Neural crest cell (in vitro differentiated cells): ENCODE measurements around the gene CALN1. TPM values are rescaled to one million over a fixed set of nuclear protein-coding genes. Genes with fewer than 3 reads are reported as not detected.
"Not testable (repeated sequence)": the region's sequence is repeated elsewhere in the genome, so short reads cannot be mapped to it uniquely, and the experiment has no call there.

ENCODE experiments used
- DNase-seq: peaks from one replicate; pipeline ENCODE4 v3.0.0; 2021; ENCODE audit warnings: low read depth, mixed read lengths, low spot score
- H3K27ac Mint-ChIP-seq: one replicate; pipeline ENCODE4 v1.8.0; 2021; ENCODE audit warnings: mild to moderate bottlenecking, mixed read lengths; ENCODE audit not compliant: unreplicated experiment
- H3K27me3 Mint-ChIP-seq: 2 replicates; pipeline ENCODE4 v1.8.0; 2021; ENCODE audit warnings: low read depth, mild to moderate bottlenecking, mixed read lengths
- H3K36me3 Mint-ChIP-seq: 2 replicates; pipeline ENCODE4 v1.8.0; 2021; ENCODE audit warnings: low read depth, mild to moderate bottlenecking, mixed read lengths
- H3K4me1 Mint-ChIP-seq: 2 replicates; pipeline ENCODE4 v1.8.0; 2021; ENCODE audit warnings: mixed read lengths
- H3K4me3 Mint-ChIP-seq: one replicate; pipeline ENCODE4 v1.8.0; 2021; ENCODE audit warnings: mild to moderate bottlenecking, mixed read lengths
- H3K9me3 Mint-ChIP-seq: 2 replicates; pipeline ENCODE4 v1.8.0; 2021; ENCODE audit warnings: mixed read lengths
- CTCF ChIP-seq: fragments of 200-600 bp; sonication (generic); conservative IDR thresholded peaks from 2 replicates; pipeline ENCODE4 v1.5.0; 2021; ENCODE audit warnings: antibody characterized with exemption, mild to moderate bottlenecking
- total RNA-seq: library from RNA; stranded (reverse); gene quantifications from 2 replicates; pipeline ENCODE4 v1.2.1, GENCODE V29; 2021

Gene CALN1
- total RNA-seq, 1 donor from 2014 or later, result 0.51 TPM

DNA sequence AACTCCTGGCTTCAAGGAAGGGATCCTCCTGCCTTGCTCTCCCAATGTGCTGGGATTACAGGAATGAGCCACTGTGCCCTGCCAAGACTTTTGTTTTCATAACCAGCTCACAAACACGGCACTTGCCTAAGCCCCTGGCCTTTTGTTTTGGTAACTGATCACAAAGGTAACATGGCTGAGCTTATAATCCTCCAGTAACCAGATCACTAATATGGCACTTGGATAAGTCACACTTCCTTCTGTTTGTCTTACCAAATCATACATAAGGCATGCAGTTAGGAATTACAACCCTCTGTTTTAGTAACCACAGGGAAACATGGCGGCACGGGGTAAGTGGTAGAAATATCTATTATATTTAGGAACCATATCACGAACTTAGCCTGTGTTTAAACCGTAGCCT is 577.1 kb downstream of the CALN1 start:
- Mint-ChIP-seq H3K9me3 (no peaks in the 10 kb centered on the region), H3K36me3 (no peaks in the 10 kb centered on the region), H3K27me3 (no peaks in the 10 kb centered on the region), H3K4me3 (no peak overlapping the region), H3K27ac (no peak overlapping the region), H3K4me1 (no peaks in the 10 kb centered on the region)
- no peak for DNase-seq
- TF ChIP-seq CTCF, result no peak

DNA sequence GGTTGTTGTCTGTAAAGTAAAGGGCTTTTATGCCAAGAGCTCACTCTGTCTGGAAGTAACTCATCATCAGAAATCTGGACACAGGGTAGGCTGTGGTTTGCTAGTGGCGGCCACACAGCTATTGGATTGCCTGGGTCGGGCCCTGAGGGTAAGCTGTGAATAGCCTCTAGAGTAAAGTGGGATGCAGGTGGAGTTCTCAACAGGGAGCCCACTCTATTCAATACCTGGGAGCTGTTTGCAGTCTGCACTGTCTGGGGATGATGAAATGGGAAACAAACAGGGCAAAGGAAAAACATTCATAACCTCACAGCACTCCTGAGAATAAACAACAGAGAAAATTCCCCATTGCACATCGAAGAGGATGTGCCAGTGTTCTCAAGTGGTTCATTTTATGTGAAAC is 582.6 kb downstream of the CALN1 start:
- Mint-ChIP-seq H3K4me3 (no peak overlapping the region), H3K36me3 (no peaks in the 10 kb centered on the region), H3K27ac (no peak overlapping the region), H3K27me3 (no peaks in the 10 kb centered on the region), H3K4me1 (no peaks in the 10 kb centered on the region), H3K9me3 (no peaks in the 10 kb centered on the region)
- TF ChIP-seq CTCF, result no peak
- no peak for DNase-seq

- no peaks in the 10 kb centered on the region for H3K27me3 Mint-ChIP-seq
- H3K36me3 Mint-ChIP-seq, result no peaks in the 10 kb centered on the region
- H3K4me3 Mint-ChIP-seq, result no peak overlapping the region
- H3K27ac Mint-ChIP-seq, result no peak overlapping the region
- H3K4me1 Mint-ChIP-seq, result no peaks in the 10 kb centered on the region
- TF ChIP-seq CTCF, result no peak
- DNase-seq, result no peak
- no peaks in the 10 kb centered on the region for H3K9me3 Mint-ChIP-seq
These were observed 583.8 kb downstream of the CALN1 start for GRCh38 chr7:71828361-71828760.

GRCh38 chr7:71826141-71826540 is 586.0 kb downstream of the CALN1 start:
- no peak for DNase-seq
- TF ChIP-seq CTCF, result no peak
- no peak overlapping the region for H3K27ac Mint-ChIP-seq
- H3K27me3 Mint-ChIP-seq, result no peaks in the 10 kb centered on the region
- H3K9me3 Mint-ChIP-seq, result no peaks in the 10 kb centered on the region
- no peaks in the 10 kb centered on the region for H3K36me3 Mint-ChIP-seq
- no peaks in the 10 kb centered on the region for H3K4me1 Mint-ChIP-seq
- H3K4me3 Mint-ChIP-seq, result no peak overlapping the region

GRCh38 chr7:71824006-71824760 is 588.0 kb downstream of the CALN1 start:
- H3K4me3 Mint-ChIP-seq, result no peak overlapping the region
- no peaks in the 10 kb centered on the region for H3K4me1 Mint-ChIP-seq
- TF ChIP-seq CTCF, result no peak
- H3K27me3 Mint-ChIP-seq, result no peaks in the 10 kb centered on the region
- DNase-seq, result no peak
- H3K27ac Mint-ChIP-seq, result no peak overlapping the region
- H3K9me3 Mint-ChIP-seq, result peaks cover 7% of the 10 kb centered on the region
- H3K36me3 Mint-ChIP-seq, result no peaks in the 10 kb centered on the region

DNA sequence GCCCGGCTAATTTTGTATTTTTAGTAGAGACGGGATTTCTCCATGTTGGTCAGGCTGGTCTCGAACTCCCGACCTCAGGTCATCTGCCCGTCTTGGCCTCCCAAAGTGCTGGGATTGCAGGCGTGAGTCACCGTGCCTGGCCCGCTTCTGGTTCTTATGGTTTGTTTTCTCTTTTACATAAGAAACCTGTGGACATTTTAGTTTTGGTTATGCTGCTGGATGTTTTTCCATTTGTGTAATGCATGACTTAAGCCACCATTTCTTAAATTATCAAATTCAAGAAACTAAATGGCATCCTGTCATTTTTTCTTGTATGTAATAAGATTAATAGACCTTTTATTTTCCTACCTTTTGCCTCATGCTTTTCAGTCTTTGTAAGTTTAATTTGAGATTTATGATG is 589.7 kb downstream of the CALN1 start:
- DNase-seq, H3K27me3 Mint-ChIP-seq: not testable (repeated sequence)

More for the DNA sequence above, 589.7 kb downstream of the CALN1 start:
- H3K9me3 Mint-ChIP-seq, H3K4me3 Mint-ChIP-seq, H3K27ac Mint-ChIP-seq, H3K4me1 Mint-ChIP-seq, H3K36me3 Mint-ChIP-seq: not testable (repeated sequence)
